DND-41 (cell line): ENCODE data around the gene SYNE2.

ENCODE experiments used
- CTCF ChIP-seq: IDR thresholded peaks from 2 replicates; pipeline ENCODE4 v1.5.1; 2012; ENCODE audit warnings: borderline replicate concordance, low read length, moderate library complexity, mild to moderate bottlenecking; ENCODE audit not compliant: poor library complexity, severe bottlenecking; ENCODE audit errors: extremely low read depth
- EZH2 ChIP-seq: IDR thresholded peaks from 3 replicates; pipeline ENCODE4 v1.6.1; 2012; ENCODE audit warnings: borderline replicate concordance, low read depth, mild to moderate bottlenecking, moderate library complexity, low read length, inconsistent platforms; ENCODE audit not compliant: severe bottlenecking

DNA sequence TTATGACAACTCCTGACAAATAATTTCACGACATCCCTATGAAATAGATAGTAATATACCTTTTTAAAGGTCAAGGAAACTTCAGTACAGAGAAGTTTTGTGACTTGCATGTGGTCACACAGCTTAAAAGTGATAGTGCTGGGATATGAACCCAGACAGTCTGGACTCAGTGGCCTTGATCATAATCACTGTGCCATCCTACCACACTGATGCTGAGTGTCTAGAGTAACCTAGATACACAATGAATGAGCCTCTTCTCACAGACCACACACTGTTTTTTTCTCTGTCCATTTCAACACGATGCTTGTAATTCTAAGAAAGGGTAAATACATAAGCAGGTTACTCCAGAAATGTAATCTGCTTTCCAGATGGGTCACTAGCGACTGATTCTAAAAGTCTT is 88.2 kb downstream of the SYNE2 start:
- TF ChIP-seq CTCF: no peak
- no peak for TF ChIP-seq EZH2
